SU-DHL-6 (cell line): ENCODE measurements around the gene CAMSAP1.

ENCODE experiments used
- H2AFZ ChIP-seq: fragments of 200-600 bp; sonication (generic); 2 replicates; pipeline ENCODE4 v1.6.1; 2014; ENCODE audit warnings: low read depth, mild to moderate bottlenecking, moderate library complexity, mixed read lengths, antibody characterized with exemption, low read length; ENCODE audit not compliant: severe bottlenecking
- H3F3A ChIP-seq: fragments of 200-600 bp; shearing (Covaris generic); 2 replicates; pipeline ENCODE4 v1.6.0; 2016; ENCODE audit warnings: antibody characterized with exemption, mild to moderate bottlenecking; ENCODE audit not compliant: insufficient read depth
- H3K27ac ChIP-seq: fragments of 200-600 bp; sonication (generic); 2 replicates; pipeline ENCODE4 v1.5.1; 2016; ENCODE audit warnings: low read depth, mild to moderate bottlenecking, low read length, moderate library complexity, mixed read lengths
- H3K27me3 ChIP-seq: fragments of 200-600 bp; sonication (generic), shearing (Covaris generic); 2 replicates; pipeline ENCODE4 v1.6.0; 2014; ENCODE audit warnings: mild to moderate bottlenecking, low read length
- H3K36me3 ChIP-seq: fragments of 200-600 bp; sonication (generic); 2 replicates; pipeline ENCODE4 v1.6.1; 2014; ENCODE audit warnings: mild to moderate bottlenecking, low read length, mixed read lengths
- H3K4me2 ChIP-seq: fragments of 300-600, 200-600 bp; shearing (Covaris generic), sonication (generic); 2 replicates; pipeline ENCODE4 v1.6.0; 2014; ENCODE audit warnings: low read length, low read depth, mild to moderate bottlenecking; ENCODE audit not compliant: poor library complexity, severe bottlenecking
- H3K4me3 ChIP-seq: fragments of 200-600 bp; sonication (generic); 2 replicates; pipeline ENCODE4 v1.5.1; 2014; ENCODE audit warnings: antibody characterized with exemption, low read length, mild to moderate bottlenecking, mixed read lengths; ENCODE audit not compliant: insufficient read depth, poor library complexity, severe bottlenecking
- H3K79me2 ChIP-seq: fragments of 200-600 bp; sonication (generic); 2 replicates; pipeline ENCODE4 v1.6.1; 2014; ENCODE audit warnings: mild to moderate bottlenecking, low read length, moderate library complexity; ENCODE audit not compliant: insufficient read depth
- H3K9ac ChIP-seq: fragments of 200-600 bp; sonication (generic); 2 replicates; pipeline ENCODE4 v1.7.0; 2014; ENCODE audit warnings: mild to moderate bottlenecking, low read length
- H3K9me2 ChIP-seq: fragments of 200-600 bp; sonication (generic); replicated peaks from 2 replicates; pipeline ENCODE4 v1.6.1; 2014; ENCODE audit warnings: low read length; ENCODE audit not compliant: insufficient read depth
- H3K9me3 ChIP-seq: fragments of 200-600 bp; sonication (generic); 2 replicates; pipeline ENCODE4 v1.6.1; 2014; ENCODE audit warnings: low read length, mixed read lengths; ENCODE audit not compliant: insufficient read depth
- H4K20me1 ChIP-seq: fragments of 200-600 bp; sonication (generic); 2 replicates; pipeline ENCODE4 v1.6.1; 2014; ENCODE audit warnings: low read depth, mild to moderate bottlenecking, antibody characterized with exemption, low read length, moderate library complexity, mixed read lengths
- EZH2phosphoT487 ChIP-seq: fragments of 200-600 bp; sonication (generic), shearing (Covaris generic); conservative IDR thresholded peaks from 2 replicates; pipeline ENCODE4 v1.6.1; 2018; ENCODE audit warnings: mild to moderate bottlenecking, antibody characterized with exemption, low read length, moderate library complexity, mixed read lengths
- TF ChIP-seq, protein P1 (sequence below): fragments of 200-600 bp; sonication (generic); IDR thresholded peaks from one replicate; pipeline ENCODE4 v1.5.1; 2017; ENCODE audit warnings: antibody characterized with exemption, mild to moderate bottlenecking, low read length, moderate library complexity; ENCODE audit not compliant: insufficient read depth, poor library complexity, severe bottlenecking

The CAMSAP1 gene

GRCh38 chr9:135768516-135769218 is 138.7 kb downstream of the CAMSAP1 start:
- H3K9me3 ChIP-seq = no peaks in the 10 kb centered on the region
- no peak overlapping the region for H3K4me3 ChIP-seq
- no peak overlapping the region for H3K9ac ChIP-seq
- H3K27me3 ChIP-seq = no peaks in the 10 kb centered on the region
- no peak overlapping the region for H3K4me2 ChIP-seq
- no peaks in the 10 kb centered on the region for H3K36me3 ChIP-seq
- no peaks in the 10 kb centered on the region for H4K20me1 ChIP-seq
- no peak overlapping the region for H2AFZ ChIP-seq
- no peaks in the 10 kb centered on the region for H3K79me2 ChIP-seq
- no peak overlapping the region for H3K27ac ChIP-seq
- H3F3A ChIP-seq = no peaks in the 10 kb centered on the region
- no peak for TF ChIP-seq EZH2phosphoT487
- TF ChIP-seq, protein P1, sequence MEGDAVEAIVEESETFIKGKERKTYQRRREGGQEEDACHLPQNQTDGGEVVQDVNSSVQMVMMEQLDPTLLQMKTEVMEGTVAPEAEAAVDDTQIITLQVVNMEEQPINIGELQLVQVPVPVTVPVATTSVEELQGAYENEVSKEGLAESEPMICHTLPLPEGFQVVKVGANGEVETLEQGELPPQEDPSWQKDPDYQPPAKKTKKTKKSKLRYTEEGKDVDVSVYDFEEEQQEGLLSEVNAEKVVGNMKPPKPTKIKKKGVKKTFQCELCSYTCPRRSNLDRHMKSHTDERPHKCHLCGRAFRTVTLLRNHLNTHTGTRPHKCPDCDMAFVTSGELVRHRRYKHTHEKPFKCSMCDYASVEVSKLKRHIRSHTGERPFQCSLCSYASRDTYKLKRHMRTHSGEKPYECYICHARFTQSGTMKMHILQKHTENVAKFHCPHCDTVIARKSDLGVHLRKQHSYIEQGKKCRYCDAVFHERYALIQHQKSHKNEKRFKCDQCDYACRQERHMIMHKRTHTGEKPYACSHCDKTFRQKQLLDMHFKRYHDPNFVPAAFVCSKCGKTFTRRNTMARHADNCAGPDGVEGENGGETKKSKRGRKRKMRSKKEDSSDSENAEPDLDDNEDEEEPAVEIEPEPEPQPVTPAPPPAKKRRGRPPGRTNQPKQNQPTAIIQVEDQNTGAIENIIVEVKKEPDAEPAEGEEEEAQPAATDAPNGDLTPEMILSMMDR = no peak
- H3K9me2 ChIP-seq = no peaks in the 10 kb centered on the region

DNA sequence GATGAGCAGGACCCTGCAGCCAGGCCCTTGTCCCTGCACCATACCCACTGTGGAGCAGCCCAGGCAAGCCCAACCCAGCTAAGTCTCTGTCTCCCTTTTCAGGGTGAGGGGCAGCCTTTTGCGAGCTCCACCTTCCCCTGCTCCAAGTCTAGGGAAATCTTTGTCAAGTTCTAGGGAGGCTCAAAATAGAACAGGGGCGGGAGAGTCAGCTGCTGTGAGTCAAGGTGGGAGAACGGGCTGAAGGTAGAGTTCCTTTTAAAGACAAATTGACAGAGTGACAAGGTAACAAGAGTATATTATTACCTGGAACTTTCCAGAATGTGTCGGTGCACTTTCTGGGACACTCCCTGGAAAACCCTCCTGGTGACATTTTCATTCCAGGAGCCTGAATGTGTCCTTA is 140.6 kb downstream of the CAMSAP1 start:
- H3K4me3 ChIP-seq = no peak overlapping the region
- TF ChIP-seq, protein P1 = no peak
- TF ChIP-seq EZH2phosphoT487 = no peak

DNA sequence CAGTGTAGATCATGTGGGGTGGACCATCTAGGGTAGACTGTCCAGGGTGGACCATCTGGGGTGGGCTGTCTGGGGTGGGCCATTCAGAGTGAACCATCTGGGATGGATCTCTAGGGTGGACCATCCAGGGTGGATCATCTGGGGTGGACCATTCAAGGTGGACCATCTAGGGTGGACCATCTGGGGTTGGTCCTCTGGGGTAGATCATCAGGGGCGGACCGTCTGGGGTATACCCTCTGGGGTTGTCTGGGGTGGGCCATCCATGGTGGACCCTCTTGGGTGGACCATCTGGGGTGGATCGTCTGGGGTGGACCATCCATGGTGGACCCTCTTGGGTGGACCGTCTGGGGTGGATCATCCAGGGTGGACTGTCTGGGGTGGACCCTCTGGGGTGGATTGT is 141.1 kb downstream of the CAMSAP1 start:
- Histone ChIP-seq H2AFZ (no peak overlapping the region), H3K9me2 (no peaks in the 10 kb centered on the region), H3K4me3 (no peak overlapping the region), H3K79me2 (no peaks in the 10 kb centered on the region), H3K9ac (no peak overlapping the region), H3K36me3 (no peaks in the 10 kb centered on the region), H3K9me3 (no peaks in the 10 kb centered on the region), H3K27ac (no peak overlapping the region), H3K27me3 (no peaks in the 10 kb centered on the region), H3K4me2 (no peak overlapping the region), H4K20me1 (no peaks in the 10 kb centered on the region), H3F3A (no peaks in the 10 kb centered on the region)
- TF ChIP-seq EZH2phosphoT487 = no peak
- TF ChIP-seq, protein P1 = no peak

More for the DNA sequence above, 140.6 kb downstream of the CAMSAP1 start:
- no peak overlapping the region for H3K27ac ChIP-seq
- no peaks in the 10 kb centered on the region for H3K27me3 ChIP-seq
- no peaks in the 10 kb centered on the region for H3K36me3 ChIP-seq
- H2AFZ ChIP-seq = no peak overlapping the region
- H3F3A ChIP-seq = no peaks in the 10 kb centered on the region
- H3K9me3 ChIP-seq = no peaks in the 10 kb centered on the region
- no peaks in the 10 kb centered on the region for H3K9me2 ChIP-seq
- H3K9ac ChIP-seq = no peak overlapping the region
- H3K79me2 ChIP-seq = no peaks in the 10 kb centered on the region
- no peaks in the 10 kb centered on the region for H4K20me1 ChIP-seq
- no peak overlapping the region for H3K4me2 ChIP-seq
